ENCODE measurements around the gene TAOK3. TPM values are rescaled to one million over a fixed set of nuclear protein-coding genes. Genes with fewer than 3 reads are reported as not detected.

TAOK3 gene
- polyA plus RNA-seq, 3 donors from 2014 or later = 62.1 to 162 (median 75.4) TPM

- Mint-ChIP-seq H3K4me1 (peaks cover 7 to 11% of the 10 kb centered on the region in 2 donors), H3K27ac (no peak overlapping the region), H3K36me3 (no peaks in the 10 kb centered on the region), H3K27me3 (ENCODE audit: low read depth in 3 of 3) (peaks cover 4 to 9% (median 5%) of the 10 kb centered on the region in 3 donors), H3K9me3 (no peaks in the 10 kb centered on the region), H3K4me3 (no peak overlapping the region)
- no peak for DNase-seq
These were observed 265.0 kb downstream of the TAOK3 start for GRCh38 chr12:118107694-118108093.

- H3K9me3 Mint-ChIP-seq = no peaks in the 10 kb centered on the region
- H3K27me3 Mint-ChIP-seq (ENCODE audit: low read depth in 3 of 3) = peaks cover 7 to 13% (median 9%) of the 10 kb centered on the region in 3 donors
- no peak overlapping the region for H3K4me3 Mint-ChIP-seq
- no peak overlapping the region for H3K27ac Mint-ChIP-seq
- DNase-seq = no peak
- H3K4me1 Mint-ChIP-seq = peaks cover 7 to 16% of the 10 kb centered on the region in 2 donors
- no peaks in the 10 kb centered on the region for H3K36me3 Mint-ChIP-seq
These were observed 265.7 kb downstream of the TAOK3 start for GRCh38 chr12:118107011-118107410.

GRCh38 chr12:118103601-118104382 is 268.9 kb downstream of the TAOK3 start, which contains the start of gene VSIG10:
TSS of gene VSIG10 (minus strand) at chr12:118104011. CDS start at chr12:118103671, 340 bp downstream.
- no peak within 1 kb of the TSS for H3K27ac Mint-ChIP-seq
- DNase-seq = peak in 1 of 3 donors; percentile 7
- peaks cover 7 to 16% (median 9%) of the 10 kb centered on the region in 3 donors for H3K27me3 Mint-ChIP-seq (ENCODE audit: low read depth in 3 of 3)
- no peaks in the 10 kb centered on the region for H3K36me3 Mint-ChIP-seq
- no peaks in the 10 kb centered on the region for H3K9me3 Mint-ChIP-seq
- peak within 1 kb of the TSS; percentile 81 to 88 (median 87) for H3K4me3 Mint-ChIP-seq
- H3K4me1 Mint-ChIP-seq = peaks cover 7 to 16% of the 10 kb centered on the region in 2 donors

GRCh38 chr12:118103201-118103600 is 269.5 kb downstream of the TAOK3 start:
- Mint-ChIP-seq H3K9me3 (no peaks in the 10 kb centered on the region), H3K4me3 (peak overlapping the region; percentile 81 to 88 (median 87)), H3K27ac (no peak overlapping the region), H3K4me1 (peaks cover 7 to 16% of the 10 kb centered on the region in 2 donors), H3K27me3 (ENCODE audit: low read depth in 3 of 3) (peaks cover 7 to 16% (median 9%) of the 10 kb centered on the region in 3 donors), H3K36me3 (no peaks in the 10 kb centered on the region)
- no peak for DNase-seq

GRCh38 chr12:118102609-118103008 is 270.1 kb downstream of the TAOK3 start:
- no peaks in the 10 kb centered on the region for H3K36me3 Mint-ChIP-seq
- no peaks in the 10 kb centered on the region for H3K9me3 Mint-ChIP-seq
- no peak for DNase-seq
- H3K4me1 Mint-ChIP-seq = peaks cover 7 to 16% of the 10 kb centered on the region in 2 donors
- no peak overlapping the region for H3K27ac Mint-ChIP-seq
- H3K4me3 Mint-ChIP-seq = peak overlapping the region; percentile 81 to 88 (median 87)
- peaks cover 7 to 16% (median 9%) of the 10 kb centered on the region in 3 donors for H3K27me3 Mint-ChIP-seq (ENCODE audit: low read depth in 3 of 3)

- H3K4me1 Mint-ChIP-seq = peaks cover 7 to 16% of the 10 kb centered on the region in 2 donors
- no peak for DNase-seq
- H3K36me3 Mint-ChIP-seq = no peaks in the 10 kb centered on the region
- peaks cover 7 to 16% (median 9%) of the 10 kb centered on the region in 3 donors for H3K27me3 Mint-ChIP-seq (ENCODE audit: low read depth in 3 of 3)
- no peaks in the 10 kb centered on the region for H3K9me3 Mint-ChIP-seq
- peak overlapping the region in 3 of 5 donors; percentile 10 to 87 (median 21) for H3K4me3 Mint-ChIP-seq
- H3K27ac Mint-ChIP-seq = no peak overlapping the region
These were observed 270.6 kb downstream of the TAOK3 start for GRCh38 chr12:118102070-118102469.

- Mint-ChIP-seq H3K4me1 (peaks cover 7 to 16% of the 10 kb centered on the region in 2 donors), H3K9me3 (no peaks in the 10 kb centered on the region), H3K27ac (no peak overlapping the region), H3K4me3 (no peak overlapping the region), H3K36me3 (no peaks in the 10 kb centered on the region), H3K27me3 (ENCODE audit: low read depth in 3 of 3) (peaks cover 5 to 14% (median 9%) of the 10 kb centered on the region in 3 donors)
- DNase-seq = no peak
These were observed 271.7 kb downstream of the TAOK3 start for GRCh38 chr12:118101051-118101450.

Other genes with a start within 250 kb of the TAOK3 start
- gene PEBP1, start 236.8 kb downstream of the TAOK3 start, polyA plus RNA-seq = 100 to 1,000 TPM; 145 to 163 (median 161) TPM
- gene SUDS3, start 3.6 kb upstream of the TAOK3 start, polyA plus RNA-seq = 10 to 100 TPM; 12.2 to 13.0 (median 12.5) TPM

Measured in immature natural killer cell (primary cell).